ENCODE measurements around the gene GINS2. TPM values are rescaled to one million over a fixed set of nuclear protein-coding genes. Genes with fewer than 3 reads are reported as not detected.
A peak's percentile ranks its signal among the peaks of the same experiment; 100 is the strongest.

The GINS2 gene
- total RNA-seq, 1 donor from 2014 or later = 1.1 TPM

- Histone ChIP-seq H3K27ac (no peak overlapping the region), H3K9me3 (no peaks in the 10 kb centered on the region), H3K4me3 (no peak overlapping the region), H3K27me3 (ENCODE audit: low read depth) (no peaks in the 10 kb centered on the region), H3K4me1 (peaks cover 5% of the 10 kb centered on the region), H3K36me3 (peaks cover 100% of the 10 kb centered on the region)
- no peak for TF ChIP-seq CTCF (IDR thresholded peaks at IDR 0.05)
- intact Hi-C loops (cut with DNase I) = no loop called here
- DNase-seq = peak; percentile 36
- no peak for ATAC-seq
These were observed 25.6 kb downstream of the GINS2 start for GRCh38 chr16:85662976-85663830.

DNA sequence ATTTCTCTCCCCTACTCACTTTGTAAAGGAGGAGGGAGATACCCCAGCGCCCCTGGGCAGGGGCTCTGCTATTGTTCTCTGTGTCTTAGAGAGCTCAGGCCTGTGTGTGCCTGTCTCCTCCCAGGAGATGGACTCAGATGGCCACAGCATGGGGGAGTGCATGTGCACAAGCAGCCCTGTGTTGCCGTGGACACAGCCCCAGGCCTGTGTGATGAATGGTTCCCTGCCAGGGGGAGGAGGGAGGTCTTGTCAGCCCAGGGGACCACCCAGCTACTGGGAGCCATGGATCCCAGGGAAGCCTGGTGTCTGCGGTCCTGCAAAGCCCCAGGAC, 26.3 kb downstream of the GINS2 start:
- peaks cover 100% of the 10 kb centered on the region for H3K36me3 ChIP-seq
- no peaks in the 10 kb centered on the region for H3K27me3 ChIP-seq (ENCODE audit: low read depth)
- intact Hi-C loops (cut with DNase I) = no loop called here
- DNase-seq (peak; percentile 34), ATAC-seq (no peak)
- H3K27ac ChIP-seq = no peak overlapping the region
- no peaks in the 10 kb centered on the region for H3K9me3 ChIP-seq
- no peak overlapping the region for H3K4me3 ChIP-seq
- peaks cover 5% of the 10 kb centered on the region for H3K4me1 ChIP-seq
- TF ChIP-seq CTCF (IDR thresholded peaks at IDR 0.05) = no peak

DNA sequence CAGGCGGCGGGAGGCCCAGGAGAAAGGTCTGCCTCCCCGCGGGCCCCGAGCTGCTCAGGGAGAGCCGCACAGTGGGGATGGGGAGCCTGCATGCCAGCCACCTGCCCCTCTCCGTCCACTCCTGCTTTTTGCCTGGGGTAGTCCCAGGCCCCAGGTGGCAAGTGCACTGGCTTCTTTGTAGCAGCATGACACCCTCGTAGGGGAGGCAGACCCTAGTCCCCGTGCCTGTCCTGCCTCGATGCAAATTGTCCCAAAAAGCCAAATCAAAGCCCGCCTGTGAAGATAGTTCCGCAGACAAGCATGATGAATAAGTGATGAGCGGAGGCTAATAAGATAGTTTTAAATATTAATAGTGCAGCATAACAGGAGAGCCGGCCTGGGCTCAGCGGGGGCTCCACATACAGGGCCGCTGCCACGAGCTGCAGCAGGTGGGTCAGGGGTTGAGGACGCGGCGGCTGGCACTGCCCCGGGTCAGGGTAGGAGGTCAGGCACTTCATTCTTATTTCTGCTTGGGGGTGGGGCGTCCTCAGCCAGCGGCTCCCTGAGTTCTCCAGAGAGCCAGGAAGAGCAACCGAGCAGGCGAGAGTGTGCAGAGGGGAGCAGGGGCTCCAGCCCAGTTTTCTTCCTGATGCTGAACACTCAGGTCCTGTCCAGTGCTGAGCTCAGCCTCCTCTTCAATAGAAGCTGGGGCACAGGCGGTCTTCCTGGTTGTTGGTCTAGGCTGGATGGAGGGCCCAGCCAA, 26.8 kb downstream of the GINS2 start:
- no peak overlapping the region for H3K27ac ChIP-seq
- peak; percentile 32 for DNase-seq
- no peak overlapping the region for H3K4me3 ChIP-seq
- no peak for TF ChIP-seq CTCF (IDR thresholded peaks at IDR 0.05)
- H3K9me3 ChIP-seq = no peaks in the 10 kb centered on the region
- intact Hi-C loops (cut with DNase I) = no loop called here
- peaks cover 5% of the 10 kb centered on the region for H3K4me1 ChIP-seq
- no peaks in the 10 kb centered on the region for H3K27me3 ChIP-seq (ENCODE audit: low read depth)
- H3K36me3 ChIP-seq = peaks cover 100% of the 10 kb centered on the region
- no peak for ATAC-seq

DNA sequence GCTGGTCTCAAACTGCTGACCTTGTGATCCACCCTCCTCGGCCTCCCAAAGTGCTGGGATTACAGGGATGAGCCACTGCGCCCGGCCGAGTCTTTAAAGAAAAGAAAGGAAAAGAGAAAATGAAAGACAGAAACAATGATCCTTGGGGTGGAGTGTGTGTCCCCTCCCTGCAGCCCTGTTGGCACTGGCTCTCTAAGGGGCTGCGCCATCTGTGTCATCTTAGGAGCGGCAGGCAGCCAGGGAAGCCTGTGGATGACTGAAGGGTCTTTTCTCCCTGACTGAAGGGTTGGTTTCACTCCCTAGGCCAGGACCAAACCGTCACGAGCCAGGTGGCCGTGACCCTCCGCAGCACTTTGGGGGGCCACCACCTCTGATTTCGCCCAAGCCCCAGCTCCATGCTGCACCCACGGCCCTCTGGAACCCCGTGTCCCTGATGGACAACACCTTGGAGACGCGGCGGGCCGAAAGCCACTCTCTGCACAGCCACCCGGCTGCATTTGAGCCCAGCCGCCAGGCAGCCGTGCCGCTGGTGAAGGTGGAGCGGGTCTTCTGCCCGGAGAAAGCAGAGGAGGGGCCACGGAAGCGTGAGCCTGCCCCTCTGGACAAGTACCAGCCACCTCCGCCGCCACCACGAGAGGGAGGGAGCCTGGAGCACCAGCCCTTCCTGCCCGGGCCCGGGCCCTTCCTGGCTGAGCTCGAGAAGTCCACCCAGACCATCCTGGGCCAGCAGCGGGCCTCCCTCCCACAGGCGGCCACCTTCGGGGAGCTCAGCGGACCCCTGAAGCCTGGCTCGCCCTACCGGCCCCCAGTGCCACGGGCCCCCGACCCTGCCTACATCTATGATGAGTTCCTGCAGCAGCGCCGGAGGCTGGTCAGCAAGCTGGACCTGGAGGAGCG, 27.7 kb downstream of the GINS2 start:
- peaks cover 100% of the 10 kb centered on the region for H3K36me3 ChIP-seq
- DNase-seq (peak; percentile 42), ATAC-seq (no peak)
- H3K4me1 ChIP-seq = peaks cover 5% of the 10 kb centered on the region
- H3K27ac ChIP-seq = no peak overlapping the region
- TF ChIP-seq CTCF (IDR thresholded peaks at IDR 0.05) = no peak
- no peaks in the 10 kb centered on the region for H3K9me3 ChIP-seq
- H3K4me3 ChIP-seq = no peak overlapping the region
- intact Hi-C loops (cut with DNase I) = no loop called here
- H3K27me3 ChIP-seq (ENCODE audit: low read depth) = no peaks in the 10 kb centered on the region

DNA sequence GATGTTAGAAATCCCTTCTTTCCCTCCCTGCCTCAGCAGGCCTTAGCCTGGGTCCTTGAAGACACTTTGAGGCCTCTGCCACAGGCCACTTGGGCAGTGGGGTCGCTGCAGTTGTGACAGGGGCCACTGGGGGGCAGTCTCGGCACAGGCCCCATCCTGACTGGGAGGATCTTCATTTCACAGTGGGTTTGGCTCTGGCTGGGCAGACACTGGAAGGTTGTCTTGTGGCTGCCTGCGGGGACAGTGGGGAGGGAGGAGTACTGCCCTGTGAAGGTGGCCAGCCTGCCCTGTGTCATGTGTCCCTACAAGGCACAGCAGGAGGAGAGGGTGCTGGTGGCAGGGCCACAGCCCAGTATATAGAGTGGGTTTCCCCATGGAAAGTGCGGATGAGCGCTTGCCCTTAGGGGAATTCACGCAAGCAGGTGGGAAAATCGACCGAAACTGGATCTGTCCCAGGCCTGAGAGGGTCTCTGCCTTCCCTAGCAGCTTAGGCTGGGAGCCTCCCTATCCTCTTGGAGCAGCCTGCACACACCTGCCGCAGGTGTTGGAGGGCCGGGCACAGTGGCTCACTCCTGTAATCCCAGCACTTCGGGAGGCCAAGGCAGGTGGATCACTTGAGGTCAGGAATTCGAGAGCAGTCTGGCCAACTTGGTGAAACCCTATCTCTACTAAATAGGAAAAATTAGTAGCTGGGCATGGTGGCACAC, 28.8 kb downstream of the GINS2 start:
- Histone ChIP-seq H3K27me3 (ENCODE audit: low read depth) (no peaks in the 10 kb centered on the region), H3K4me1 (peaks cover 5% of the 10 kb centered on the region), H3K27ac (no peak overlapping the region), H3K9me3 (no peaks in the 10 kb centered on the region), H3K36me3 (peaks cover 100% of the 10 kb centered on the region), H3K4me3 (no peak overlapping the region)
- DNase-seq = peak; percentile 59
- ATAC-seq = peak; percentile 57 to 67
- intact Hi-C loops (cut with DNase I) = no loop called here
- peak; percentile 86 for TF ChIP-seq CTCF (IDR thresholded peaks at IDR 0.05)

All from lower lobe of right lung (tissue), 2 donors.